SU-DHL-6 (cell line): ENCODE data around the gene TMEM63B.

Experiments used
- H2AFZ ChIP-seq: fragments of 200-600 bp; sonication (generic); 2 replicates; pipeline ENCODE4 v1.6.1; 2014; ENCODE audit warnings: low read depth, mild to moderate bottlenecking, moderate library complexity, mixed read lengths, antibody characterized with exemption, low read length; ENCODE audit not compliant: severe bottlenecking
- H3F3A ChIP-seq: fragments of 200-600 bp; shearing (Covaris generic); 2 replicates; pipeline ENCODE4 v1.6.0; 2016; ENCODE audit warnings: antibody characterized with exemption, mild to moderate bottlenecking; ENCODE audit not compliant: insufficient read depth
- H3K27ac ChIP-seq: fragments of 200-600 bp; sonication (generic); 2 replicates; pipeline ENCODE4 v1.5.1; 2016; ENCODE audit warnings: low read depth, mild to moderate bottlenecking, low read length, moderate library complexity, mixed read lengths
- H3K27me3 ChIP-seq: fragments of 200-600 bp; sonication (generic), shearing (Covaris generic); 2 replicates; pipeline ENCODE4 v1.6.0; 2014; ENCODE audit warnings: mild to moderate bottlenecking, low read length
- H3K36me3 ChIP-seq: fragments of 200-600 bp; sonication (generic); 2 replicates; pipeline ENCODE4 v1.6.1; 2014; ENCODE audit warnings: mild to moderate bottlenecking, low read length, mixed read lengths
- H3K4me2 ChIP-seq: fragments of 300-600, 200-600 bp; shearing (Covaris generic), sonication (generic); 2 replicates; pipeline ENCODE4 v1.6.0; 2014; ENCODE audit warnings: low read length, low read depth, mild to moderate bottlenecking; ENCODE audit not compliant: poor library complexity, severe bottlenecking
- H3K4me3 ChIP-seq: fragments of 200-600 bp; sonication (generic); 2 replicates; pipeline ENCODE4 v1.5.1; 2014; ENCODE audit warnings: antibody characterized with exemption, low read length, mild to moderate bottlenecking, mixed read lengths; ENCODE audit not compliant: insufficient read depth, poor library complexity, severe bottlenecking
- H3K79me2 ChIP-seq: fragments of 200-600 bp; sonication (generic); 2 replicates; pipeline ENCODE4 v1.6.1; 2014; ENCODE audit warnings: mild to moderate bottlenecking, low read length, moderate library complexity; ENCODE audit not compliant: insufficient read depth
- H3K9ac ChIP-seq: fragments of 200-600 bp; sonication (generic); 2 replicates; pipeline ENCODE4 v1.7.0; 2014; ENCODE audit warnings: mild to moderate bottlenecking, low read length
- H3K9me2 ChIP-seq: fragments of 200-600 bp; sonication (generic); replicated peaks from 2 replicates; pipeline ENCODE4 v1.6.1; 2014; ENCODE audit warnings: low read length; ENCODE audit not compliant: insufficient read depth
- H3K9me3 ChIP-seq: fragments of 200-600 bp; sonication (generic); 2 replicates; pipeline ENCODE4 v1.6.1; 2014; ENCODE audit warnings: low read length, mixed read lengths; ENCODE audit not compliant: insufficient read depth
- H4K20me1 ChIP-seq: fragments of 200-600 bp; sonication (generic); 2 replicates; pipeline ENCODE4 v1.6.1; 2014; ENCODE audit warnings: low read depth, mild to moderate bottlenecking, antibody characterized with exemption, low read length, moderate library complexity, mixed read lengths
- EZH2phosphoT487 ChIP-seq: fragments of 200-600 bp; sonication (generic), shearing (Covaris generic); conservative IDR thresholded peaks from 2 replicates; pipeline ENCODE4 v1.6.1; 2018; ENCODE audit warnings: mild to moderate bottlenecking, antibody characterized with exemption, low read length, moderate library complexity, mixed read lengths
- TF ChIP-seq, protein P1 (sequence below): fragments of 200-600 bp; sonication (generic); IDR thresholded peaks from one replicate; pipeline ENCODE4 v1.5.1; 2017; ENCODE audit warnings: antibody characterized with exemption, mild to moderate bottlenecking, low read length, moderate library complexity; ENCODE audit not compliant: insufficient read depth, poor library complexity, severe bottlenecking

The TMEM63B gene

DNA sequence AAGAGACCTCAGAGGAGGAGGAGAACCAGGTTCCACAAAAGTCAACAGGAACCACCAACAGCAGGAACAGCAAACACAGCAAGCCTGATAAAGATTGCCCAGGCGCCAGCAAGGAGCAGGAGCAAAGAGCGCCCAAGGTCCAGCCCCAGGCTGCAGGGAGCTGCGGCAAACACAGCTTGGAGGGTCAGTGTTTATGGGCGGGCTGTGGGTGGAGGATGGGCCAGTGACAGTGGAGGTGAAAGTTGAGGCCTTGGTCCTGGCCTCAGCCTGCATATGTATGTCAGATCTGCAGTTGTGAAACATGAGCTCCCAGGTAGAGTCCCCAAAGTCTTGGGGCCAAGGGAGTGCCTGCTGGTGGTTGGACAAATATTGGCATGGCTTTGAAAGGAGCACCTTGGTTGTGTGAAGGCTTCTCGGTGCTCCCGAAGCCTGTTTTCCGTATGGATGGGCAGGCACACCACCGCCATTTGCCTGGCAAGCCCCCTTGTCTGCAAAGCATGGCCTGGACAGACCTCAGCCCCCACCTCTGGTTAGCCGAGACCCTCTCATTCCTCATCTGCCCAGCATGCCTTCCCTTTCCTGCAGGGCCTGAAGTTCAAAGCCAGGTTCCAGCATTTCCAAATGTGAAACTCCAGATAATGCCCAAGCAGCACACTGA lies 29.3 kb downstream of the TMEM63B start:
- no peaks in the 10 kb centered on the region for H3K27me3 ChIP-seq
- H3K4me3 ChIP-seq: no peak overlapping the region
- H3K79me2 ChIP-seq: no peaks in the 10 kb centered on the region
- H3F3A ChIP-seq: no peaks in the 10 kb centered on the region
- no peak overlapping the region for H3K27ac ChIP-seq
- H2AFZ ChIP-seq: no peak overlapping the region
- H3K36me3 ChIP-seq: no peaks in the 10 kb centered on the region
- H3K9me2 ChIP-seq: no peaks in the 10 kb centered on the region
- H3K9ac ChIP-seq: no peak overlapping the region
- no peak for TF ChIP-seq EZH2phosphoT487
- TF ChIP-seq, protein P1, sequence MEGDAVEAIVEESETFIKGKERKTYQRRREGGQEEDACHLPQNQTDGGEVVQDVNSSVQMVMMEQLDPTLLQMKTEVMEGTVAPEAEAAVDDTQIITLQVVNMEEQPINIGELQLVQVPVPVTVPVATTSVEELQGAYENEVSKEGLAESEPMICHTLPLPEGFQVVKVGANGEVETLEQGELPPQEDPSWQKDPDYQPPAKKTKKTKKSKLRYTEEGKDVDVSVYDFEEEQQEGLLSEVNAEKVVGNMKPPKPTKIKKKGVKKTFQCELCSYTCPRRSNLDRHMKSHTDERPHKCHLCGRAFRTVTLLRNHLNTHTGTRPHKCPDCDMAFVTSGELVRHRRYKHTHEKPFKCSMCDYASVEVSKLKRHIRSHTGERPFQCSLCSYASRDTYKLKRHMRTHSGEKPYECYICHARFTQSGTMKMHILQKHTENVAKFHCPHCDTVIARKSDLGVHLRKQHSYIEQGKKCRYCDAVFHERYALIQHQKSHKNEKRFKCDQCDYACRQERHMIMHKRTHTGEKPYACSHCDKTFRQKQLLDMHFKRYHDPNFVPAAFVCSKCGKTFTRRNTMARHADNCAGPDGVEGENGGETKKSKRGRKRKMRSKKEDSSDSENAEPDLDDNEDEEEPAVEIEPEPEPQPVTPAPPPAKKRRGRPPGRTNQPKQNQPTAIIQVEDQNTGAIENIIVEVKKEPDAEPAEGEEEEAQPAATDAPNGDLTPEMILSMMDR: no peak
- H3K9me3 ChIP-seq: no peaks in the 10 kb centered on the region
- H4K20me1 ChIP-seq: no peaks in the 10 kb centered on the region
- H3K4me2 ChIP-seq: no peak overlapping the region

DNA sequence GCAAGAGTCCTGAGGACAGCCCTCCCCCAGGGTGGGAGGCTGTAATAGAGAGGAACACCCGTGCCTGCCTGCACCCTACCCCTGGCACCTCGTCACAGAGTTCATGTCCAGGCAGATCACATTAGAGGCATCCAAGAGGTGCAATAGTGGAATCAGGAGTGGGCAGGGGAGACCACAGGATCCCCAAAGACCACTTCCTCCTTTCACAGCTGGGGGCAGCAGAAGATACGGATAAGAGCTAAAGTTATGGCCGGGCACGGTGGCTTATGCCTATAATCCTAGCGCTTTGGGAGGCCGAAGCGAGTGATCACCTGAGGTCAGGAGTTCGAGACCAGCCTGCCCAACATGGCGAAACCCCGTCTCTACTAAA lies 29.8 kb downstream of the TMEM63B start:
- H3K27me3 ChIP-seq: no peaks in the 10 kb centered on the region
- H3K27ac ChIP-seq: no peak overlapping the region
- H4K20me1 ChIP-seq: no peaks in the 10 kb centered on the region
- no peaks in the 10 kb centered on the region for H3K79me2 ChIP-seq
- no peaks in the 10 kb centered on the region for H3K9me2 ChIP-seq
- no peak overlapping the region for H2AFZ ChIP-seq
- TF ChIP-seq EZH2phosphoT487: no peak
- H3K9me3 ChIP-seq: no peaks in the 10 kb centered on the region
- H3K4me2 ChIP-seq: no peak overlapping the region
- H3K4me3 ChIP-seq: no peak overlapping the region
- H3K36me3 ChIP-seq: no peaks in the 10 kb centered on the region
- H3F3A ChIP-seq: no peaks in the 10 kb centered on the region
- H3K9ac ChIP-seq: no peak overlapping the region

DNA sequence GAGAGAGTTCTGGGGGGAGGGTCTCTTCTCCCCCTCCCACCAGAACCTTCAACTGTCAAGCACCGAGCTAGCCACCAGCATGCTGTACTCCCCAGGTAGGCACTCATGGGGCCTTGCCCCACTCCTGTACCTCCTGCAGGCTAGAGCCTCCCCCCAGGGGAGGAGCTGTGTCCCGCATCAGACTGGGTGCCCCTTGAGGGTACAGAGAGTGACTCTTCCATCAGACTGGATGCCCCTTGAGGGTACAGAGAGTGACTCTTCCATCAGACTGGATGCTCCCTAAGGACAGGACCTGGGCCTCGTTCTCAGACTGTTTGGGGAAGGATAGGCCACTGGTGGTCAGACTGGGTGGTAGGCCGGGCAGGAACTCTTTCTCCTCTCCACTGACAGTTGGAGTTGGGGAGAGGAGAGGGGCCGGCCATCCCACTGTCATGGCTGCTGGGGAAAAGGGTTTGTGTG lies 31.4 kb downstream of the TMEM63B start, which contains the start of gene CAPN11:
Gene CAPN11 (plus strand): TSS at position 51 of the 459 bp plus-strand sequence. CDS start 29 bp downstream, at position 80.
- Histone ChIP-seq H3K4me3 (no peak within 1 kb of the TSS), H3K36me3 (no peaks in the 10 kb centered on the region), H3K9me2 (no peaks in the 10 kb centered on the region), H3F3A (no peaks in the 10 kb centered on the region), H2AFZ (no peak within 1 kb of the TSS), H3K4me2 (no peak within 1 kb of the TSS), H3K27ac (no peak within 1 kb of the TSS), H3K9ac (no peak within 1 kb of the TSS), H3K9me3 (no peaks in the 10 kb centered on the region), H4K20me1 (no peaks in the 10 kb centered on the region), H3K79me2 (no peaks in the 10 kb centered on the region), H3K27me3 (no peaks in the 10 kb centered on the region)
- TF ChIP-seq, protein P1: no peak
- no peak for TF ChIP-seq EZH2phosphoT487

DNA sequence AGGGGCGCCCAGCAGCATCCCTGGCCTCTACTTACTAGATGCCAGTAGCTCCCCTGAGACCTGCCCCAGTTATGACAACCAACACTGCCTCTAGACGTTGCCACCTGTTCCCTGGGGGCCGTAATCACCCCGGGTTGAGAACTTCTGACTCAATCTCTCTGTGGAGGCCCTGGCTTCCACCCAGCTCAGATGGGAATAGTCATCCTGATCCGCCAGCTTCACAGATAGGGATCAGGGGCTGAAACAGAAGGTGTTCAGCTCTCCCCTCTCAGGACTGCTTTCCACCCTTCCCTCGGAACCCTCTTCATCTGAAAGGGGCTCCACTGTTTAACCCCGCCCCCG lies 34.6 kb downstream of the TMEM63B start:
- Histone ChIP-seq H3K4me3 (no peak overlapping the region), H3K4me2 (no peak overlapping the region), H3K36me3 (no peaks in the 10 kb centered on the region), H3K27ac (no peak overlapping the region), H3K79me2 (no peaks in the 10 kb centered on the region), H3K27me3 (no peaks in the 10 kb centered on the region), H3K9me2 (no peaks in the 10 kb centered on the region), H3K9me3 (no peaks in the 10 kb centered on the region), H3K9ac (no peak overlapping the region), H2AFZ (no peak overlapping the region), H4K20me1 (no peaks in the 10 kb centered on the region), H3F3A (no peaks in the 10 kb centered on the region)
- TF ChIP-seq, protein P1: no peak
- no peak for TF ChIP-seq EZH2phosphoT487
